CD4-positive, alpha-beta T cell (primary cell): ENCODE data around the gene TMEM106C. TPM values are rescaled to one million over a fixed set of nuclear protein-coding genes. Genes with fewer than 3 reads are reported as not detected.

ENCODE experiments used
- ATAC-seq: fragments of 200-7000 bp; cut with Tn5 transposase; one replicate; pipeline ENCODE4 v1.10.0; 2022; ENCODE audit warnings: mild to moderate bottlenecking; ENCODE audit not compliant: poor library complexity
- CTCF ChIA-PET: fragments of 350-600 bp; sonication (Branson Sonifier 250); formaldehyde crosslinking; loops from one replicate; lab custom pipeline; 2021; ENCODE audit warnings: antibody characterized with exemption, inconsistent platforms; lab: Charles Lee
- POLR2A ChIA-PET: fragments of 350-600 bp; sonication (Branson Sonifier 250); formaldehyde crosslinking; loops from one replicate; lab custom pipeline; 2021; ENCODE audit warnings: antibody characterized with exemption, inconsistent platforms; lab: Charles Lee
- DNase-seq, 14 experiments: peaks; one replicate each; pipeline ENCODE4 v3.0.0-alpha.2; 2013 to 2020; ENCODE audit warnings: mixed read lengths in 2 of 14
- H3K27ac ChIP-seq, 2 donors: one replicate each; pipeline versions ENCODE4 v1.5.1 to v1.7.0; 2013; ENCODE audit warnings: low read length in 2 of 2, low read depth in 1 of 2, mild to moderate bottlenecking in 1 of 2
- H3K27me3 ChIP-seq, 2 experiments: 1 replicate in 1 of 2; 2 replicates in 1 of 2; pipeline versions ENCODE4 v1.6.1 to v1.7.0; 2013; ENCODE audit warnings: low read length in 2 of 2, control low read depth in 1 of 2, mild to moderate bottlenecking in 1 of 2, moderate library complexity in 1 of 2; ENCODE audit not compliant: insufficient read depth in 2 of 2, control insufficient read depth in 1 of 2
- H3K36me3 ChIP-seq: one replicate; pipeline ENCODE4 v1.6.1; 2013; ENCODE audit warnings: low read length, control low read depth; ENCODE audit not compliant: insufficient read depth
- H3K4me1 ChIP-seq: one replicate; pipeline ENCODE4 v1.6.1; 2013; ENCODE audit warnings: low read length, control low read depth; ENCODE audit not compliant: insufficient read depth
- H3K4me3 ChIP-seq: one replicate; pipeline ENCODE4 v1.5.1; 2013; ENCODE audit warnings: mild to moderate bottlenecking, low read length, moderate library complexity
- H3K9me3 ChIP-seq, 2 experiments: 1 replicate in 1 of 2; 2 replicates in 1 of 2; pipeline versions ENCODE4 v1.6.1 to v1.7.0; 2013; ENCODE audit warnings: low read length in 2 of 2, mild to moderate bottlenecking in 2 of 2, control low read depth in 1 of 2, moderate library complexity in 1 of 2; ENCODE audit not compliant: control insufficient read depth in 1 of 2, insufficient read depth in 1 of 2
- H3K27ac Mint-ChIP-seq: one replicate; pipeline ENCODE4 v1.8.0; 2020; ENCODE audit warnings: mixed read lengths
- H3K27me3 Mint-ChIP-seq: one replicate; pipeline ENCODE4 v1.8.0; 2021; ENCODE audit warnings: mixed read lengths
- H3K36me3 Mint-ChIP-seq: one replicate; pipeline ENCODE4 v1.8.0; 2021; ENCODE audit warnings: low read depth, mixed read lengths
- H3K4me1 Mint-ChIP-seq: one replicate; pipeline ENCODE4 v1.8.0; 2021; ENCODE audit warnings: low read depth, mixed read lengths
- H3K4me3 Mint-ChIP-seq: one replicate; pipeline ENCODE4 v1.8.0; 2020; ENCODE audit warnings: mild to moderate bottlenecking, mixed read lengths
- H3K9me3 Mint-ChIP-seq: one replicate; pipeline ENCODE4 v1.8.0; 2020; ENCODE audit warnings: mixed read lengths
- CTCF ChIP-seq: fragments of 200-600 bp; IDR thresholded peaks from one replicate; pipeline ENCODE4 v1.8.0; 2022; ENCODE audit warnings: antibody characterized with exemption, mild to moderate bottlenecking
- intact Hi-C, 2 experiments: fragments of 100-400 bp; cut with DNase I in 1 of 2; cut with micrococcal nuclease in 1 of 2; formaldehyde crosslinking; loops; one replicate each; pipeline versions ENCODE4 v1.15.1 to v1.9.0; 2023 to 2025; cut with DNase I, micrococcal nuclease
- total RNA-seq, 174 experiments: library from RNA in 2 of 174; stranded (reverse) in 2 of 174; gene quantifications; one replicate each; pipeline ENCODE4 v1.2.3 and lab custom pipeline; 2021 to 2026

The TMEM106C gene
- total RNA-seq, 2 experiments from 2014 or later, result 17.4 to 20.3 TPM

- CTCF ChIA-PET, result no interaction called here
- H3K4me3 Mint-ChIP-seq, result no peak overlapping the region
These were observed 24.3 kb upstream of the TMEM106C start for GRCh38 chr12:47939009-47939601.

DNA sequence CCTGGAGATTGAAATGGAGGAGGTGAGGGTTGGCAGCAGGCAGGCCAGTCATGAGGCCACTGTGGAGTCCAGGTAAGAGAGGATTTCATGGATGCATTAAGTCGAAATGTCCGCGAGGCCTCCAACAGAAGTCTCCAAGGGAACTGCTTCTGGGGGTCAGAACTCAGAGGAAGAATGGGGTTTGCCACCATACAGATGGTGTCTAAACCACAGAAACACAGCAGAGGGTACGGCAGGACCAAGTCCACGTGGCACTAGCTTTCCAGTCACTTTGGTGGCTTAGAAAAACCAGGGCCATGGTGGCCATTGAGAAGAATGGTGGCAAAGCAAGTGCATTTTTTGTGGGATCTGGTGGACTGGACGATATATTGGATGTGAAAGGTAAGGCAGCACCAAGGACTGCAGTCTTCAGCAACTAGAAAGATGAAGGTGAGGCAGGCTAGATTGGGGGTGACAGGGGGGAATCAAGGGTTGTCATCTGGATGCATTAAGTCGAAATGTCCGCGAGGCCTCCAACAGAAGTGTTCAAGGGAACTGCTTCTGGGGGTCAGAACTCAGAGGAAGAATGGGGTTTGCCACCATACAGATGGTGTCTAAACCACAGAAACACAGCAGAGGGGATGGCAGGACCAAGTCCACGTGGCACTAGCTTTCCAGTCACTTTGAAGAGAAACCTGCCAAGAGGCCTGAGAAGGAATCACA lies 22.5 kb upstream of the TMEM106C start:
- H3K9me3 Mint-ChIP-seq, result no peaks in the 10 kb centered on the region
- DNase-seq, result no peak
- no peak overlapping the region for H3K4me3 Mint-ChIP-seq
- H3K36me3 Mint-ChIP-seq, result no peaks in the 10 kb centered on the region
- no peak for TF ChIP-seq CTCF
- Histone ChIP-seq H3K36me3 (no peaks in the 10 kb centered on the region), H3K9me3 (no peaks in the 10 kb centered on the region), H3K27me3 (peaks cover 4 to 10% of the 10 kb centered on the region in 2 experiments), H3K4me1 (peaks cover 3% of the 10 kb centered on the region), H3K4me3 (no peak overlapping the region), H3K27ac (no peak overlapping the region)
- peaks cover 15% of the 10 kb centered on the region for H3K27me3 Mint-ChIP-seq
- POLR2A ChIA-PET, result no interaction called here
- no peak overlapping the region for H3K27ac Mint-ChIP-seq
- intact Hi-C loops, result loop anchor here (5.0 to 10.0 kb wide), 3 partner anchors 226 to 676 kb away; no protein-coding TSS in a partner anchor
- ATAC-seq, result no peak
- H3K4me1 Mint-ChIP-seq, result no peaks in the 10 kb centered on the region
- CTCF ChIA-PET, result no interaction called here

More at GRCh38 chr12:47939009-47939601, 24.3 kb upstream of the TMEM106C start:
- TF ChIP-seq CTCF, result no peak
- no peak overlapping the region for H3K4me3 ChIP-seq
- DNase-seq, result no peak
- Mint-ChIP-seq H3K4me1 (no peaks in the 10 kb centered on the region), H3K27me3 (peaks cover 15% of the 10 kb centered on the region), H3K36me3 (no peaks in the 10 kb centered on the region), H3K9me3 (no peaks in the 10 kb centered on the region), H3K27ac (no peak overlapping the region)
- POLR2A ChIA-PET, result no interaction called here
- H3K27ac ChIP-seq, result no peak overlapping the region
- peaks cover 3% of the 10 kb centered on the region for H3K4me1 ChIP-seq
- peaks cover 4 to 10% of the 10 kb centered on the region in 2 experiments for H3K27me3 ChIP-seq
- H3K36me3 ChIP-seq, result no peaks in the 10 kb centered on the region
- intact Hi-C loops, result loop anchor here in 1 of 2 experiments (5.0 to 10.0 kb wide), 2 partner anchors 77 to 516 kb away; no protein-coding TSS in a partner anchor
- H3K9me3 ChIP-seq, result no peaks in the 10 kb centered on the region
- no peak for ATAC-seq

DNA sequence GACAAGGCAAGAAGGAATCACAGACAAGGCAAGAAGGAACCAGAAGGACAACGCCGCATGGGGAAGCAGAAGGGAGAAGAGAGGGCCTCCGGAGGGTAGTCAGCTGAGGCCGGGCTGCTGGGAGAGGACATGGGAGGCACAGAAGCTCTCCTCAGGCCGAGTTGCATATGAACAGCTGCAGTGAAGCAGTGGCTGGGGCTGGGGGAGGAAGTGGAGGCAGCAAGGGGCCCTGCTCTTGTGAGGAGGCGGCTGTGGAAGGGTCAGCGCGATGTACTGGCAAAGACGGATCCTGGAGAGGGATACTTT lies 22.0 kb upstream of the TMEM106C start:
- no peaks in the 10 kb centered on the region for H3K36me3 Mint-ChIP-seq
- Histone ChIP-seq H3K36me3 (no peaks in the 10 kb centered on the region), H3K9me3 (no peaks in the 10 kb centered on the region), H3K27me3 (peaks cover 4 to 10% of the 10 kb centered on the region in 2 experiments), H3K27ac (no peak overlapping the region), H3K4me3 (no peak overlapping the region), H3K4me1 (peaks cover 3% of the 10 kb centered on the region)
- ATAC-seq (no peak), DNase-seq (no peak)
- H3K27ac Mint-ChIP-seq, result no peak overlapping the region
- no peak for TF ChIP-seq CTCF
- peaks cover 15% of the 10 kb centered on the region for H3K27me3 Mint-ChIP-seq
- CTCF ChIA-PET, result no interaction called here
- intact Hi-C loops, result loop anchor here (5.0 to 10.0 kb wide), 3 partner anchors 226 to 676 kb away; no protein-coding TSS in a partner anchor
- H3K4me3 Mint-ChIP-seq, result no peak overlapping the region
- no peaks in the 10 kb centered on the region for H3K9me3 Mint-ChIP-seq
- POLR2A ChIA-PET, result no interaction called here
- no peaks in the 10 kb centered on the region for H3K4me1 Mint-ChIP-seq
